Measurements from ENCODE around the gene COG6.

- no peak for TF ChIP-seq REST (IDR thresholded peaks at IDR 0.05; ENCODE audit: insufficient read depth in 1 of 2, low read depth in 2 of 2, low read length in 1 of 2)
- no peak for TF ChIP-seq POLR2AphosphoS5 (IDR thresholded peaks at IDR 0.05; ENCODE audit: low read depth, low read length)
- TF ChIP-seq CTCF (IDR thresholded peaks at IDR 0.05) = no peak
- no peak for TF ChIP-seq SIN3A (IDR thresholded peaks at IDR 0.05; ENCODE audit: borderline replicate concordance, insufficient read depth, low read depth, low read length)
- no peak for TF ChIP-seq TCF7L2 (IDR thresholded peaks at IDR 0.05; ENCODE audit: low read depth, low read length)
Observed at GRCh38 chr13:39641645-39642044, 13.8 kb upstream of the COG6 start.

Measured in Panc1 (cell line).